ENCODE data around the gene HECTD1.
"Not testable (repeated sequence)": the region's sequence is repeated elsewhere in the genome, so short reads cannot be mapped to it uniquely, and the experiment has no call there.

HECTD1 gene

GRCh38 chr14:31154956-31155355 lies 52.6 kb downstream of the HECTD1 start:
- no peak for DNase-seq (ENCODE audit: low read depth in 2 of 2)

- DNase-seq (ENCODE audit: low read depth in 2 of 2) = no peak
Observed at GRCh38 chr14:31142455-31143087, 65.0 kb downstream of the HECTD1 start.

- no peak for DNase-seq (ENCODE audit: low read depth in 2 of 2)
Observed at GRCh38 chr14:31139301-31139847, 68.2 kb downstream of the HECTD1 start.

- DNase-seq (ENCODE audit: low read depth in 2 of 2) = no peak
Observed at GRCh38 chr14:31138301-31138700, 69.3 kb downstream of the HECTD1 start.

- DNase-seq (ENCODE audit: low read depth in 2 of 2) = no peak
Observed at GRCh38 chr14:31137214-31137889, 70.2 kb downstream of the HECTD1 start.

- no peak for DNase-seq (ENCODE audit: low read depth in 2 of 2)
Observed at GRCh38 chr14:31133133-31133532, 74.5 kb downstream of the HECTD1 start.

- no peak for DNase-seq (ENCODE audit: low read depth in 2 of 2)
Observed at GRCh38 chr14:31128601-31129526, 78.7 kb downstream of the HECTD1 start.

- DNase-seq (ENCODE audit: low read depth in 2 of 2) = no peak
Observed at GRCh38 chr14:31127690-31128089, 79.9 kb downstream of the HECTD1 start.

- DNase-seq (ENCODE audit: low read depth in 2 of 2) = no peak
Observed at GRCh38 chr14:31126680-31127079, 80.9 kb downstream of the HECTD1 start.

GRCh38 chr14:31125231-31125630 lies 82.4 kb downstream of the HECTD1 start:
- DNase-seq (ENCODE audit: low read depth in 2 of 2) = no peak

GRCh38 chr14:31124197-31124596 lies 83.4 kb downstream of the HECTD1 start:
- no peak for DNase-seq (ENCODE audit: low read depth in 2 of 2)

- DNase-seq (ENCODE audit: low read depth in 2 of 2) = no peak
Observed at GRCh38 chr14:31122921-31123320, 84.7 kb downstream of the HECTD1 start.

- DNase-seq (ENCODE audit: low read depth in 2 of 2) = no peak
Observed at GRCh38 chr14:31122098-31122611, 85.4 kb downstream of the HECTD1 start.

- no peak for DNase-seq (ENCODE audit: low read depth in 2 of 2)
Observed at GRCh38 chr14:31118892-31119291, 88.7 kb downstream of the HECTD1 start.

- no peak for DNase-seq (ENCODE audit: low read depth in 2 of 2)
Observed at GRCh38 chr14:31113794-31114193, 93.8 kb downstream of the HECTD1 start.

- DNase-seq (ENCODE audit: low read depth in 2 of 2) = no peak
Observed at GRCh38 chr14:31110872-31111271, 96.7 kb downstream of the HECTD1 start.

- no peak for DNase-seq (ENCODE audit: low read depth in 2 of 2)
Observed at GRCh38 chr14:31109257-31109656, 98.3 kb downstream of the HECTD1 start.

GRCh38 chr14:31106768-31107167 lies 100.8 kb downstream of the HECTD1 start:
- DNase-seq (ENCODE audit: low read depth in 2 of 2) = no peak

- no peak for DNase-seq (ENCODE audit: low read depth in 2 of 2)
Observed at GRCh38 chr14:31097081-31097480, 110.5 kb downstream of the HECTD1 start.

GRCh38 chr14:31096255-31096654 lies 111.3 kb downstream of the HECTD1 start:
- DNase-seq (ENCODE audit: low read depth in 2 of 2) = no peak

- DNase-seq (ENCODE audit: low read depth in 2 of 2) = not testable (repeated sequence)
Observed at GRCh38 chr14:31095817-31096216, 111.8 kb downstream of the HECTD1 start.

Measured in stimulated activated CD8-positive, alpha-beta memory T cell treated with anti-CD3 and anti-CD28 coated beads, Interleukin-15, amount 100 ng/mL, for 4 hours (primary cell).